PC-9 (cell line): ENCODE data around the gene G3BP1. TPM values are rescaled to one million over a fixed set of nuclear protein-coding genes. Genes with fewer than 3 reads are reported as not detected.

Experiments used
- BruUV-seq: library from RNA; stranded (reverse); fragments of 400-500 nt; replicated peaks from 2 replicates; lab custom pipeline; 2021; lab: Mats Ljungman, UMichigan
- CTCF ChIA-PET: fragments of 300-600 bp; sonication (Branson Sonifier 250); formaldehyde crosslinking; loops from one replicate; lab custom pipeline; 2022; ENCODE audit warnings: antibody characterized with exemption; lab: Charles Lee
- POLR2A ChIA-PET: fragments of 300-600 bp; sonication (Branson Sonifier 250); formaldehyde crosslinking; loops from one replicate; lab custom pipeline; 2022; ENCODE audit warnings: antibody characterized with exemption; ENCODE audit not compliant: unreplicated experiment; lab: Charles Lee
- DNase-seq, 2 experiments: peaks; one replicate each; pipeline versions ENCODE4 v3.0.0 to v3.0.0-alpha.2; 2015 to 2022; ENCODE audit warnings: mixed read lengths in 1 of 2
- H2AFZ ChIP-seq: fragments of 200-600 bp; sonication (generic); 2 replicates; pipeline ENCODE4 v1.8.1; 2017; ENCODE audit warnings: antibody characterized with exemption
- H3F3A ChIP-seq: fragments of 200-600 bp; sonication (generic); 2 replicates; pipeline ENCODE4 v1.8.1; 2017; ENCODE audit warnings: antibody characterized with exemption, mild to moderate bottlenecking, low read depth; ENCODE audit not compliant: insufficient read depth
- H3K27ac ChIP-seq: fragments of 200-600 bp; sonication (generic); 2 replicates; pipeline ENCODE4 v1.6.1; 2016; ENCODE audit warnings: mixed run types
- H3K27me3 ChIP-seq: fragments of 200-600 bp; sonication (generic); 2 replicates; pipeline ENCODE4 v1.6.1; 2016; ENCODE audit warnings: low read depth, mixed run types; ENCODE audit not compliant: insufficient read depth
- H3K36me3 ChIP-seq: fragments of 200-600 bp; sonication (generic); 2 replicates; pipeline ENCODE4 v1.6.1; 2016; ENCODE audit warnings: low read depth, mixed run types
- H3K4me1 ChIP-seq: fragments of 200-600 bp; sonication (generic); replicated peaks from 2 replicates; pipeline ENCODE4 v1.6.1; 2016; ENCODE audit warnings: mixed run types; ENCODE audit not compliant: insufficient read depth
- H3K4me2 ChIP-seq: fragments of 200-600 bp; sonication (generic); 2 replicates; pipeline ENCODE4 v1.6.1; 2017; ENCODE audit warnings: mixed run types
- H3K4me3 ChIP-seq: fragments of 200-600 bp; sonication (generic); 2 replicates; pipeline ENCODE4 v1.6.1; 2016; ENCODE audit warnings: mixed run types
- H3K79me2 ChIP-seq: fragments of 200-600 bp; sonication (generic); 2 replicates; pipeline ENCODE4 v1.6.1; 2017; ENCODE audit warnings: low read depth, mixed run types
- H3K9me2 ChIP-seq: fragments of 200-600 bp; sonication (generic); 2 replicates; pipeline ENCODE4 v1.8.1; 2017; ENCODE audit warnings: mild to moderate bottlenecking; ENCODE audit not compliant: insufficient read depth
- H3K9me3 ChIP-seq: fragments of 200-600 bp; sonication (generic); 2 replicates; pipeline ENCODE4 v1.8.1; 2016; ENCODE audit warnings: low read depth; ENCODE audit not compliant: insufficient read depth
- H4K20me1 ChIP-seq: fragments of 200-600 bp; sonication (generic); 2 replicates; pipeline ENCODE4 v1.8.1; 2017; ENCODE audit not compliant: insufficient read depth
- CTCF ChIP-seq: fragments of 200-600 bp; sonication (generic); conservative IDR thresholded peaks from 2 replicates; pipeline ENCODE4 v1.6.1; 2017; ENCODE audit warnings: mixed run types, antibody characterized with exemption, mild to moderate bottlenecking, moderate library complexity
- EZH2 ChIP-seq: fragments of 200-600 bp; sonication (generic); IDR thresholded peaks from 2 replicates; pipeline ENCODE4 v1.8.0; 2017; ENCODE audit warnings: antibody characterized with exemption, low read depth
- intact Hi-C: fragments of 100-400 bp; cut with micrococcal nuclease; formaldehyde crosslinking; loops from one replicate; pipeline ENCODE4 v1.10.0; 2022; ENCODE audit not compliant: unreplicated experiment
- total RNA-seq: library from RNA; stranded (reverse); gene quantifications from 2 replicates; pipeline ENCODE4 v1.2.3, GENCODE V29; 2021

Gene G3BP1
- total RNA-seq, 1 experiment from 2014 or later: 254 TPM

GRCh38 chr5:151795426-151795825, 23.7 kb downstream of the G3BP1 start:
- H3K9me2 ChIP-seq: no peaks in the 10 kb centered on the region
- no peak for DNase-seq
- H3K4me3 ChIP-seq: no peak overlapping the region
- H3K27ac ChIP-seq: no peak overlapping the region
- H3K36me3 ChIP-seq: peaks cover 82% of the 10 kb centered on the region
- peaks cover 94% of the 10 kb centered on the region for H3K79me2 ChIP-seq
- ChIA-PET POLR2A (no interaction called here), CTCF (no interaction called here)
- H3K4me2 ChIP-seq: no peak overlapping the region
- intact Hi-C loops: no loop called here
- no peaks in the 10 kb centered on the region for H3K27me3 ChIP-seq
- H3K9me3 ChIP-seq: no peaks in the 10 kb centered on the region
- TF ChIP-seq CTCF (no peak), EZH2 (no peak)
- H4K20me1 ChIP-seq: peaks cover 90% of the 10 kb centered on the region
- BruUV-seq: no TSS peak
- no peaks in the 10 kb centered on the region for H3K4me1 ChIP-seq
- peaks cover 32% of the 10 kb centered on the region; the same call in 1 of the 2 replicates for H3F3A ChIP-seq
- no peak overlapping the region for H2AFZ ChIP-seq

GRCh38 chr5:151798674-151799073, 26.9 kb downstream of the G3BP1 start:
- TF ChIP-seq CTCF: no peak
- TF ChIP-seq EZH2: no peak
- H3K9me3 ChIP-seq: no peaks in the 10 kb centered on the region
- no peaks in the 10 kb centered on the region for H3K4me1 ChIP-seq
- H3K9me2 ChIP-seq: no peaks in the 10 kb centered on the region
- intact Hi-C loops: no loop called here
- no peak overlapping the region for H3K4me2 ChIP-seq
- H3K4me3 ChIP-seq: no peak overlapping the region
- H3K79me2 ChIP-seq: peaks cover 69% of the 10 kb centered on the region
- POLR2A ChIA-PET: no interaction called here
- H3K27me3 ChIP-seq: no peaks in the 10 kb centered on the region
- H3F3A ChIP-seq: peaks cover 49% of the 10 kb centered on the region; the same call in 1 of the 2 replicates
- no peak overlapping the region for H3K27ac ChIP-seq
- no peak overlapping the region for H2AFZ ChIP-seq
- no peak for DNase-seq
- CTCF ChIA-PET: no interaction called here
- peaks cover 86% of the 10 kb centered on the region for H4K20me1 ChIP-seq
- peaks cover 71% of the 10 kb centered on the region for H3K36me3 ChIP-seq
- BruUV-seq: no TSS peak

DNA sequence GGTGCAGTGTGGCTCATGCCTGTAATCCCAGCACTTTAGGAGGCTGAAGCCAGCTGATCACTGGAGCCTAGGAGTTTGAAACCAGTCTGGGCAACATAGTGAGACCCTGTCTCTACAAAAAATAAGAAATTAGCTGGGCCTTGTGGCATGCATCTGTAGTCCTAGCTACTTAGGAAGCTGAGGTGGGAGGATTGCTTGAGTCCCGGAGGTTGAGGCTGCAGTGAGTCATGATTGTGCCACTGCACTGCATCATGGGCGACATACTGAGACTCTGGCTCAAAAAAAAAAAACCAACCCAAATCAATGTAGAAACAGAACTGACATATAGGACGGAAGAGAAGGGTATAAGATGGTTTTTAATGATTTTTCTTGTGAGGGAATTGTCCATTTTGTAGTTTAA, 27.7 kb downstream of the G3BP1 start:
- Histone ChIP-seq H3K4me2 (no peak overlapping the region), H3K9me3 (no peaks in the 10 kb centered on the region), H3F3A (peaks cover 42% of the 10 kb centered on the region; the same call in 1 of the 2 replicates), H3K27me3 (no peaks in the 10 kb centered on the region), H4K20me1 (peaks cover 87% of the 10 kb centered on the region), H3K79me2 (peaks cover 62% of the 10 kb centered on the region), H3K4me1 (no peaks in the 10 kb centered on the region), H3K9me2 (no peaks in the 10 kb centered on the region), H3K27ac (no peak overlapping the region), H3K4me3 (no peak overlapping the region), H2AFZ (no peak overlapping the region), H3K36me3 (peaks cover 71% of the 10 kb centered on the region)
- ChIA-PET CTCF (no interaction called here), POLR2A (no interaction called here)
- TF ChIP-seq CTCF (no peak), EZH2 (no peak)
- intact Hi-C loops: no loop called here
- BruUV-seq: no TSS peak
- DNase-seq: no peak
